Breast epithelium (tissue), 3 donors: Measurements from ENCODE around the gene CREB3L1.

Experiments used
- POLR2A ChIP-seq: fragments of 450-650 bp; IDR thresholded peaks from one replicate; pipeline ENCODE4 v1.6.1; 2016; ENCODE audit warnings: antibody characterized with exemption, mild to moderate bottlenecking, moderate library complexity
- TF ChIP-seq, protein P1 (sequence below), 3 donors: fragments of 450-650 bp; IDR thresholded peaks; one replicate each; pipeline ENCODE4 v1.5.1; 2016 to 2017; ENCODE audit warnings: antibody characterized with exemption in 3 of 3, mild to moderate bottlenecking in 3 of 3, moderate library complexity in 3 of 3

DNA sequence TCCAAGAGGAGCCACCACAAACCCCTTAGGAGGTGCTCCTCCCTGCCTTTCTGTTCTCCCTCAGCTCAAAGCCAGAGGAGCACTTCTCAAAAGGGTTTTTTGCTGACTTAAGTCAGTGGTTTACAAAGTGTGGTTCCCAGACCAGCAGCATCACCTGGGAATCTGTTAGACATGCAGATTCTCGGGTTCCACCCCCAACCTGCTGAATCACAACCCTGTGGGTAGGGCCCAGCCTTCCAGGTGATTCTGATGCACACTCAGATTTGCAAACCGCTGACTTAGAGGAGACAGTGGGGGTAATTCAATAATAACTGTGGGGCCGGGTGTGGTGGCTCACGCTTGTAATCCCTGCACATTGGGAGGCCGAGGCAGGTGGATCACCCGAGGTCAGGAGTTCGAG is 22.8 kb downstream of the CREB3L1 start:
- TF ChIP-seq POLR2A: no peak
- TF ChIP-seq, protein P1, sequence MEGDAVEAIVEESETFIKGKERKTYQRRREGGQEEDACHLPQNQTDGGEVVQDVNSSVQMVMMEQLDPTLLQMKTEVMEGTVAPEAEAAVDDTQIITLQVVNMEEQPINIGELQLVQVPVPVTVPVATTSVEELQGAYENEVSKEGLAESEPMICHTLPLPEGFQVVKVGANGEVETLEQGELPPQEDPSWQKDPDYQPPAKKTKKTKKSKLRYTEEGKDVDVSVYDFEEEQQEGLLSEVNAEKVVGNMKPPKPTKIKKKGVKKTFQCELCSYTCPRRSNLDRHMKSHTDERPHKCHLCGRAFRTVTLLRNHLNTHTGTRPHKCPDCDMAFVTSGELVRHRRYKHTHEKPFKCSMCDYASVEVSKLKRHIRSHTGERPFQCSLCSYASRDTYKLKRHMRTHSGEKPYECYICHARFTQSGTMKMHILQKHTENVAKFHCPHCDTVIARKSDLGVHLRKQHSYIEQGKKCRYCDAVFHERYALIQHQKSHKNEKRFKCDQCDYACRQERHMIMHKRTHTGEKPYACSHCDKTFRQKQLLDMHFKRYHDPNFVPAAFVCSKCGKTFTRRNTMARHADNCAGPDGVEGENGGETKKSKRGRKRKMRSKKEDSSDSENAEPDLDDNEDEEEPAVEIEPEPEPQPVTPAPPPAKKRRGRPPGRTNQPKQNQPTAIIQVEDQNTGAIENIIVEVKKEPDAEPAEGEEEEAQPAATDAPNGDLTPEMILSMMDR (IDR thresholded peaks at IDR 0.05): no peak
